GM21423 (cell line): ENCODE data around the gene CHRNA9.
"Not testable (repeated sequence)": the region's sequence is repeated elsewhere in the genome, so short reads cannot be mapped to it uniquely, and the experiment has no call there.

ENCODE experiments used
- ATAC-seq: cut with Tn5 transposase; IDR thresholded peaks from one replicate; pipeline ENCODE4 v1.9.1; 2021; ENCODE audit warnings: mild to moderate bottlenecking, moderate library complexity; ENCODE audit not compliant: unreplicated experiment

CHRNA9 gene

GRCh38 chr4:40378619-40379018 lies 43.5 kb downstream of the CHRNA9 start:
- no peak for ATAC-seq

- no peak for ATAC-seq
These were observed 44.1 kb downstream of the CHRNA9 start for GRCh38 chr4:40379248-40379647.

- ATAC-seq: no peak
These were observed 45.5 kb downstream of the CHRNA9 start for GRCh38 chr4:40380647-40381046.

- no peak for ATAC-seq
These were observed 53.1 kb downstream of the CHRNA9 start for GRCh38 chr4:40388239-40388638.

GRCh38 chr4:40389986-40390385 lies 54.9 kb downstream of the CHRNA9 start:
- ATAC-seq: no peak

- not testable (repeated sequence) for ATAC-seq
These were observed 57.1 kb downstream of the CHRNA9 start for GRCh38 chr4:40392241-40392640.

GRCh38 chr4:40394236-40394635 lies 59.1 kb downstream of the CHRNA9 start:
- ATAC-seq: no peak

GRCh38 chr4:40395166-40395900 lies 60.2 kb downstream of the CHRNA9 start:
- ATAC-seq: no peak

GRCh38 chr4:40395908-40396793 lies 61.0 kb downstream of the CHRNA9 start:
- no peak for ATAC-seq

GRCh38 chr4:40399578-40399977 lies 64.4 kb downstream of the CHRNA9 start:
- no peak for ATAC-seq

- ATAC-seq: no peak
These were observed 66.0 kb downstream of the CHRNA9 start for GRCh38 chr4:40401096-40401495.

- no peak for ATAC-seq
These were observed 66.5 kb downstream of the CHRNA9 start for GRCh38 chr4:40401631-40402030.

GRCh38 chr4:40402556-40402955 lies 67.4 kb downstream of the CHRNA9 start:
- no peak for ATAC-seq

GRCh38 chr4:40403081-40403480 lies 67.9 kb downstream of the CHRNA9 start:
- ATAC-seq: no peak
